Skeletal muscle tissue (tissue), 4 donors: ENCODE results near the gene TRIM62. TPM values are rescaled to one million over a fixed set of nuclear protein-coding genes. Genes with fewer than 3 reads are reported as not detected.

Source experiments
- H3K27ac ChIP-seq: one replicate; pipeline ENCODE4 v1.7.0; 2013; ENCODE audit warnings: mild to moderate bottlenecking, low read depth, low read length, inconsistent platforms
- H3K27me3 ChIP-seq, 3 donors: one replicate each; pipeline ENCODE4 v1.7.0; 2013; ENCODE audit warnings: low read length in 3 of 3; ENCODE audit not compliant: control insufficient read depth in 3 of 3, insufficient read depth in 3 of 3
- H3K36me3 ChIP-seq, 3 donors: one replicate each; pipeline ENCODE4 v1.7.0; 2013; ENCODE audit warnings: low read length in 3 of 3; ENCODE audit not compliant: control insufficient read depth in 3 of 3, insufficient read depth in 3 of 3
- H3K4me1 ChIP-seq, 3 donors: one replicate each; pipeline ENCODE4 v1.7.0; 2013; ENCODE audit warnings: low read length in 3 of 3, mild to moderate bottlenecking in 3 of 3; ENCODE audit not compliant: control insufficient read depth in 3 of 3, insufficient read depth in 3 of 3
- H3K4me3 ChIP-seq, 3 donors: one replicate each; pipeline ENCODE4 v1.7.0; 2013; ENCODE audit warnings: low read length in 3 of 3
- H3K9ac ChIP-seq, 3 donors: one replicate each; pipeline ENCODE4 v1.7.0; 2013; ENCODE audit warnings: low read length in 3 of 3, mild to moderate bottlenecking in 3 of 3, moderate library complexity in 2 of 3, low read depth in 1 of 3
- H3K9me3 ChIP-seq, 3 donors: one replicate each; pipeline ENCODE4 v1.7.0; 2013; ENCODE audit warnings: low read length in 3 of 3; ENCODE audit not compliant: control insufficient read depth in 3 of 3
- total RNA-seq: library from RNA; depleted of rRNA; stranded (reverse); fragments of >200 nt; gene quantifications from one replicate; pipeline ENCODE4 v1.2.3, GENCODE V29; 2014
- donor health status: Osteomylitis.

The TRIM62 gene
- total RNA-seq, 1 donor from 2014 or later, result 3.1 TPM

DNA sequence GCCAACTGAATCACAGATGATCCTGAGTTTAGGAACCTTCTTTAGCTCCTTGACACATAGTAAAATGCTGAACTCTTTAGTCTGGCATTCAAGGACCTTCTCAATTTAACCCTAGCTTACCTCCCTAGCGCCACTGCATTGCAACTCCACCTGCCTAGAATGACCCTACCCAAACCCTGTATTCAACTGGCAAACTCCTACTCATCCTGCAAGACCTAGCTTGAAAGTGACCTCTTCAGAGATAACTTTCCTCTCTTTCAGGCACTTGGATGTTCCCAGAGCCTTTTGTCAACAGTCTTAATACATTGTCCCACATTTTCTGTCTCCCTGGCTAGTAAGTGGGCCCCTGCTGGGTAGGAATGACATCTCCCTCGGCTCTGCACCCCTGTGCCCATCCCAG lies 19.7 kb downstream of the TRIM62 start:
- Histone ChIP-seq H3K27me3 (no peaks in the 10 kb centered on the region), H3K27ac (no peak overlapping the region), H3K4me1 (peaks cover 7 to 9% (median 9%) of the 10 kb centered on the region in 3 donors), H3K9me3 (no peaks in the 10 kb centered on the region), H3K9ac (no peak overlapping the region), H3K36me3 (peaks cover 0 to 11% (median 4%) of the 10 kb centered on the region in 3 donors), H3K4me3 (no peak overlapping the region)

DNA sequence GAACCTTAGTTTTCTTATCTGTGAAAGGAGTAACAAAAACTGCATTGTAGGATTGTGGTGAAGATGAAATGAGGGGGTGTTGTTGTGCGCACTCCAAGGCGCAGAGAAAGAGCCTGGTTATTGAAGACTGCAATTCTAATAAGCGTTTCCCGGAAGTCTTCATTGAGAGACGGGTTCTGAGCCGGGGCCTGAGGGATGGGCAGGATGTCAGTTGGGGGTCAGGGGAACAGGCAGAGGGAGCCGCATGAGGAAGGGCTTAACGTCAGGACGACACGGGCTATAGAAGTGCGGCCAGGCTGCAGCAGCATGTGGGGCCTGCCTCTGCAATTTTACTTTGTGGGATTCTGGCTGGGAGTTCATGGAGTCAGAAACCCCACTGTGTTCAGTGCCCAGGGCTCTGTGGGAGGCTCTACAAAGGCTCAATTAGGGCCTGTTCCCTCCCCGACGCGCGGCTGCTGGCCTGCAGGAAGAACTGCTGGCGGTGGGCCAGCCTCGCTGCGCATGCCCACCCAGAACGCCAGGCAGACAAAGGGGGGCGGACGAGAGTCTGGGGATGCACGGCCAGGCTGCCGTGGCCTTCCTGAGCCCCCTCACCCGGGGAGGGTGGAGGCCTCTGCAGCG lies 20.7 kb downstream of the TRIM62 start:
- peaks cover 9 to 12% (median 10%) of the 10 kb centered on the region in 3 donors for H3K4me1 ChIP-seq
- H3K27ac ChIP-seq, result no peak overlapping the region
- no peaks in the 10 kb centered on the region for H3K9me3 ChIP-seq
- H3K27me3 ChIP-seq, result no peaks in the 10 kb centered on the region
- H3K36me3 ChIP-seq, result peaks cover 0 to 7% (median 4%) of the 10 kb centered on the region in 3 donors
- no peak overlapping the region for H3K9ac ChIP-seq
- H3K4me3 ChIP-seq, result no peak overlapping the region

DNA sequence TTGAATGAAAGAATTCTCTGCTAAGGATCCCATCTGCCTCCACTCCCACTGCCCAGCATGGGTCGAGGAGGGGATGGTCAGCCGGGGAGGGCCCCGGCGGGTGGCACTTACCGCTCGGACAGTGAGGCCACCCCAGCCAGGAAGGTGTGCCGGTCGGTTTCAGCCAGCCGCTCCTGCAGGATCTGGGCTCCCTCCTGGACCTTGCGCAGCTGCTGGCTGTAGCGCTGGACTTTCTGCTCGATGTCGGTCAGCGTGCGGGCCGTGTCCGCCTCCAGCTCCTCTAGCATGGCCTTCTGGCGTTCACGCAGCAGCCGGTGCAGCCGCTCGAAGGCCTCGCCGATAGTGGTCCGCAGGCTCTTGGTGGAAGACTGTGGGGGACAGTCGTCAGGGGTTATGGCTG lies 22.3 kb downstream of the TRIM62 start:
- no peak overlapping the region for H3K27ac ChIP-seq
- no peak overlapping the region for H3K4me3 ChIP-seq
- H3K4me1 ChIP-seq, result peaks cover 11 to 17% (median 15%) of the 10 kb centered on the region in 3 donors
- peaks cover 0 to 7% (median 4%) of the 10 kb centered on the region in 3 donors for H3K36me3 ChIP-seq
- H3K9me3 ChIP-seq, result no peaks in the 10 kb centered on the region
- no peaks in the 10 kb centered on the region for H3K27me3 ChIP-seq
- H3K9ac ChIP-seq, result no peak overlapping the region

DNA sequence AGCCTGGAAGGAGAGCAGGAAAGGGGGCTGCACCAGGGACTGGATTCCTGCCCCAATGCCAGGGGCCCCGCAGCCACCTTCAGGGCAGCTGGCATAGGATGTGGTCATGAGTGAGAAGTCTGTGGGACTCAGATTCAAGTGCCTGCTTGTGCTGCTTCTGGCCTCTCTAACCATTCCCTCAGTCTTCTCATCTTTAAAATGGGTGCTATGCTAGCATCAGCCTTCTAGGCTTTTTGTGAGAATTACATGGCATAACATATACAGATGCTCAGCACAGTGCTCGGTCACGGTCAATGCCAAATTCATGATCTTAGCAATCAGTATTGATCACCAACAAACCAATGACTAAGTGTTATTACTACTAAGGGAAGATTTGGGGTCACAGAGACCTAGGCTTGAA lies 23.5 kb downstream of the TRIM62 start:
- Histone ChIP-seq H3K9me3 (no peaks in the 10 kb centered on the region), H3K4me3 (no peak overlapping the region), H3K36me3 (peaks cover 0 to 7% (median 4%) of the 10 kb centered on the region in 3 donors), H3K9ac (no peak overlapping the region), H3K4me1 (peaks cover 16 to 23% (median 21%) of the 10 kb centered on the region in 3 donors), H3K27ac (no peak overlapping the region), H3K27me3 (no peaks in the 10 kb centered on the region)

DNA sequence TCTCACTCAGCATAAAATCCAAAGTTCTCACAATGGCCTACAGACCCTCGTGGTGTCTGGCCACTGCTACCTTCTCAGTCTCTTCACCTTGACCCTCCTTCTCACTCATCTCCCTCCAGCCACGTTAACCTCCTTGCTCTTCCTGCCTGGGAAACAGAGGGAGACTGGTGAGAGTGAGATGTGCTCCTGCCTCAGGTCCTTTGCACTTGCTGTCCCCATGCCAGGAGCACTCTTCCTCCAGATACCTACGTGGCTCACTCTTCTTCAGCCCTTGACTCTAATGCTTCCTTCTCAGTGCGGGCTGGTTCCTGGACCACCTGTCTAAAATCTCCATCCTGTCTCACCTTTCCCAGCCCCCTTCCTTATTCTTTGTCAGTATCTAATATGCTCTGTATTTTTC lies 24.7 kb downstream of the TRIM62 start:
- Histone ChIP-seq H3K4me3 (no peak overlapping the region), H3K36me3 (peaks cover 0 to 7% (median 4%) of the 10 kb centered on the region in 3 donors), H3K27ac (no peak overlapping the region), H3K9me3 (no peaks in the 10 kb centered on the region), H3K27me3 (no peaks in the 10 kb centered on the region), H3K4me1 (peaks cover 20 to 29% (median 28%) of the 10 kb centered on the region in 3 donors), H3K9ac (no peak overlapping the region)

DNA sequence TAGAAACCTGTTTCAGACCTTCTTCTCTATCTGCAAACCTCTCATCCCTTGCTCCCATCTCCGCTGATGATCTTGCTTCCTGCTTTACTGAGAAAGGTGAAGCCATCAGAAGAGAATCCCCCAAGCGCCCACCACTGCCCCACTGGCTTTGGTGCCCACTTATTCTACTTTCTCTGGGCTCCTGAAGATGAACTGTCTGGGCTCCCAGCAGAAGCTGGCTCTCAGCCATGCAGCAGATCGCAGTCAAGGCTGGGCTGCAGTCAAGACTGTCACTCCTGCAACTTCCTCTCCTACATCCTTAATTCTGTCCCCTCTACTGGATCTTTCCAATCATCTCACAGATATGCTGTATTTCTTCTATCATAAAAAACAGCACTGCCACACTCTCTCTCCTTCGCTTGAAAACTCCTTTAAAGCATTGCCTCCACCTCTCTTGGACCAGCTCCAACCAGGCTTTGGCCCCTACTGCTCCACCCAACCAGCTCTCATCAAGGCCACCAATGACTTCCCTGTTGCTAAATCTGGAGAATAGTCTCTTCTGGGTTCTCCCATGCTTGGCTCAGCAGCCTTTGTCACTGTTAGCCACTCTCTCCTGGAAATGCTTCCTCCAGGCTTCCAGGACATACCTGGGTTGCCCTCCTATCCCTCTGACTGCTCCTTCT lies 25.8 kb downstream of the TRIM62 start:
- Histone ChIP-seq H3K9me3 (no peaks in the 10 kb centered on the region), H3K4me3 (no peak overlapping the region), H3K27ac (no peak overlapping the region), H3K36me3 (peaks cover 0 to 7% (median 4%) of the 10 kb centered on the region in 3 donors), H3K9ac (peak overlapping the region in 1 of 3 donors; percentile 35), H3K27me3 (no peaks in the 10 kb centered on the region), H3K4me1 (peaks cover 18 to 30% (median 21%) of the 10 kb centered on the region in 3 donors)

DNA sequence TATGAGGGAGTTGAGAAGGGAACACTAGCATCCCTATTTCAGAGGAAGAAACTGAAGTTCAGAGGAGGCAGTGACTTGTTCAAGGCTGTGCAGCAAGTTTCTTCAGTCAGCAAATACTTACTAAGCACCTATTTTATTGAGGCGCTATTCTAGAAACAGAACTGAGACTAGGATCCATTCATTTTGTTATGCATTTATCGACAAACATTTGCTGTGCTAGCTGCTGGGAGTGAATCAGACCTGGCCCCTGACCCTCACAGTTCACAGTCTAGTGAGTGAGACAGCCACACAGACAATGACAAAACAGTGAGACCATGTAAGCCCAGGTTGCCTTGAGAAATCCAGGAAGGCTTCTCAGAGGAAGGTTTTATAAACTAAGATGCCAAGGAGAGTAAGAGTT lies 28.2 kb downstream of the TRIM62 start:
- no peak overlapping the region for H3K4me3 ChIP-seq
- peaks cover 14 to 33% (median 20%) of the 10 kb centered on the region in 3 donors for H3K4me1 ChIP-seq
- H3K27ac ChIP-seq, result no peak overlapping the region
- H3K9me3 ChIP-seq, result no peaks in the 10 kb centered on the region
- no peak overlapping the region for H3K9ac ChIP-seq
- peaks cover 0 to 6% (median 4%) of the 10 kb centered on the region in 3 donors for H3K36me3 ChIP-seq
- H3K27me3 ChIP-seq, result no peaks in the 10 kb centered on the region

DNA sequence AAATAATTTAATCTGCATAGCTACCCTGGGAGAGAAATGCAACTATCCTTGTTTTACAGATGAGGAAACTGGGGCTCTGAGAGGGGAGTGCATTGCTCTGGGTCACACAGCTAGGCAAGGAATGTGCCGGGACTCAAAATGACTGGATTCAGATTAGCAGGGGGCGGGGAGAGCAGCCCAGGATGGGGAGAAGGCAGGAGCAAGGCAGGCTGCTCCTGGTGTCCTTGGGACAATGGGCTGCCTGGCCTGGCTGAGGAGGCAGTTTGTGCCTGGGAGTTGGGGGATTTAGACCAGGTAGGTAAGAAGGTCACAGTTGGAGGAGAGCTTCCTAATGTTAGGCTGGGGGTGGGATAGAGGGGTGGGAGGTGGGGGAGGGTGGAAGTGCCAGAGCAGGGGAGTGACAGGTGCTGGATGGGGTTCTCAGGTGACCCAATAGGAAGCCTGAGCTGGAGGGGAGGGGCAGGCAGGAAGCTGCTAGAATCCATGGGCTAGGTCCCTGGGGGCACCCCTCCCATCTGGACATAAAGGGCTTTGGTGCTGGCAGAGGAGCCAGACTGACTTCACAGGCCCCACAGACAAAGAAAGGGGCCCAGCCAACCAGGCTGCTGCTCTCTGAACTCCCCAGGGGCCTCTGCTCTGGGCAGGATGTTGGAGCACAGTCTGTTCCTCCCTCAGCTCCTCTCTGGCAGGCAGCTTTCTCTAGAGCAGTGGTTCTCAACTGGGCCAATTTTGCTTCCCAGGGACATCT lies 29.0 kb downstream of the TRIM62 start:
- no peak overlapping the region for H3K4me3 ChIP-seq
- no peaks in the 10 kb centered on the region for H3K36me3 ChIP-seq
- H3K9ac ChIP-seq, result no peak overlapping the region
- peaks cover 14 to 33% (median 20%) of the 10 kb centered on the region in 3 donors for H3K4me1 ChIP-seq
- H3K27me3 ChIP-seq, result no peaks in the 10 kb centered on the region
- H3K27ac ChIP-seq, result peak overlapping the region; percentile 19
- H3K9me3 ChIP-seq, result no peaks in the 10 kb centered on the region

DNA sequence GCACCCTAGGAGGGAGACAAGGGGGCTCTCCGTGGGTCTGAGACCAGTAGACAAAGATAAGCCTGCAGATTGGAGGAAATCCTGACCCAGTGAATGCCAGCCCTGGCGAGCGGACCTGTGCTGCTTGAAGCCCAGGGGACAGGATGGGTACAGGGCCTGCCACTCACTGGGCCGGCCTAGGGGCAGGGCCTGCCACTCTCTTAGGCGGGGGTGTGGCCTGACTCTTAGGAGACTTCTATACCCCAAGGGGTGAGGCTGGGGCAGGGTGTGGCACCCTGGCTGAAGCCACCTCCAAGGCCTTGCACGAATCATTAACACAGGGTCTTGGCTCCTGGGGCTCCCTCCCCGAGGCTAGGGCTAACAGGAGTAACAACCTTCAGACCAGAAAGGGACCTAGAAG lies 30.7 kb downstream of the TRIM62 start:
- H3K9ac ChIP-seq, result no peak overlapping the region

DNA sequence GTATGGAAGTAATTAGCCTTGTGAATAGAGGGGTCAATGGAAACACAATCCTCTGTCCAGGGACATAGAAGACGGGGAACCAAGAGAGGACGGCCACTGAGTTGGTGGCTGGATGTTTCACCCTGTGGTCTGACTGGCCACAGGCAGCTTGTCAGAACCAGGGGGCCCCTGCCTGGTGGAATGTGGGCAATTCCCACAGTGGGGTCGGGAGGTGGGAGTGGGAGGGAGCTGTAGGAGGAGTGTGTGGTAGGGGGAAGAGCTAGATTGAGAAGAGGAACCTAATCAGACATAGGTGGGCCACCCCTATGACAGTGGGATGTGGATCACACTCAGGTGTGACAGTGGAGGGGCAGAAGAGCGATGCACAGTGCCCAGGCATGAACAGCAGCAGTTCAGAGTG lies 31.3 kb downstream of the TRIM62 start:
- H3K27ac ChIP-seq, result no peak overlapping the region
- H3K9me3 ChIP-seq, result no peaks in the 10 kb centered on the region
- peak overlapping the region in 1 of 3 donors; percentile 25 for H3K9ac ChIP-seq
- no peak overlapping the region for H3K4me3 ChIP-seq
- H3K36me3 ChIP-seq, result peaks cover 11 to 15% (median 13%) of the 10 kb centered on the region in 3 donors
- H3K4me1 ChIP-seq, result peaks cover 11 to 27% (median 12%) of the 10 kb centered on the region in 3 donors
- H3K27me3 ChIP-seq, result no peaks in the 10 kb centered on the region

More for the DNA sequence above, 30.7 kb downstream of the TRIM62 start:
- H3K4me3 ChIP-seq, result no peak overlapping the region
- no peak overlapping the region for H3K27ac ChIP-seq
- H3K36me3 ChIP-seq, result peaks cover 11 to 15% (median 13%) of the 10 kb centered on the region in 3 donors
- H3K4me1 ChIP-seq, result peaks cover 14 to 29% (median 17%) of the 10 kb centered on the region in 3 donors
- no peaks in the 10 kb centered on the region for H3K27me3 ChIP-seq
- no peaks in the 10 kb centered on the region for H3K9me3 ChIP-seq
